Cardiac fibroblast (primary cell): Measurements from ENCODE around the gene PCDHGA1.

Experiments used
- DNase-seq, 2 donors: peaks; one replicate each; pipeline versions ENCODE4 v3.0.0 to v3.0.0-alpha.2; 2010; ENCODE audit warnings: low read depth in 2 of 2
- H3K4me3 ChIP-seq, 2 donors: replicated peaks in 1 of 2; 1 replicate in 1 of 2; 2 replicates in 1 of 2; pipeline ENCODE4 v1.5.1; 2011; ENCODE audit warnings: low read depth in 2 of 2, low read length in 2 of 2, mild to moderate bottlenecking in 2 of 2, moderate library complexity in 1 of 2
- TF ChIP-seq, protein P1 (sequence below): IDR thresholded peaks from one replicate; pipeline ENCODE4 v1.5.1; 2011; ENCODE audit warnings: low read depth, mild to moderate bottlenecking, low read length, inconsistent platforms

The PCDHGA1 gene

DNA sequence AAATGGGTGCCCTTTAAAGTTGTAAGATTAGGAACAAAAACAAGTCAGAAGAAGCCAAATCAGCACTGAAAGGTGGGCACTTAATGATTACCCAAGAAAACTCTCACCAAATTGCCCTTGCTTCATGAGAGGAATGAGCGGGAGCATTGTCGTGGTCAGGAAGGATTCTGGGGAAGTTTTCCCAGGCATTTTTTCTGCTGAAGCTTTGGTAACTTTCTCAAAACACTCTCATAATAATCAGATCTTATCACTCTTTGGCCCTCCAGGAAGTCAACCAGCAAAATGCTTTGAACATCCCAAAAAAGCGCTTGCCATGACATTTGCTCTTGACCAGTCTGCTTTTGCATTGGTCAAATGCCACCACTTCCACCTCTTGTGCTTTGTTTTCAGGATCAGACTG, 135.0 kb downstream of the PCDHGA1 start:
- H3K4me3 ChIP-seq = no peak overlapping the region
- TF ChIP-seq, protein P1, sequence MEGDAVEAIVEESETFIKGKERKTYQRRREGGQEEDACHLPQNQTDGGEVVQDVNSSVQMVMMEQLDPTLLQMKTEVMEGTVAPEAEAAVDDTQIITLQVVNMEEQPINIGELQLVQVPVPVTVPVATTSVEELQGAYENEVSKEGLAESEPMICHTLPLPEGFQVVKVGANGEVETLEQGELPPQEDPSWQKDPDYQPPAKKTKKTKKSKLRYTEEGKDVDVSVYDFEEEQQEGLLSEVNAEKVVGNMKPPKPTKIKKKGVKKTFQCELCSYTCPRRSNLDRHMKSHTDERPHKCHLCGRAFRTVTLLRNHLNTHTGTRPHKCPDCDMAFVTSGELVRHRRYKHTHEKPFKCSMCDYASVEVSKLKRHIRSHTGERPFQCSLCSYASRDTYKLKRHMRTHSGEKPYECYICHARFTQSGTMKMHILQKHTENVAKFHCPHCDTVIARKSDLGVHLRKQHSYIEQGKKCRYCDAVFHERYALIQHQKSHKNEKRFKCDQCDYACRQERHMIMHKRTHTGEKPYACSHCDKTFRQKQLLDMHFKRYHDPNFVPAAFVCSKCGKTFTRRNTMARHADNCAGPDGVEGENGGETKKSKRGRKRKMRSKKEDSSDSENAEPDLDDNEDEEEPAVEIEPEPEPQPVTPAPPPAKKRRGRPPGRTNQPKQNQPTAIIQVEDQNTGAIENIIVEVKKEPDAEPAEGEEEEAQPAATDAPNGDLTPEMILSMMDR = no peak
- DNase-seq = peak in 1 of 2 donors; percentile 35

DNA sequence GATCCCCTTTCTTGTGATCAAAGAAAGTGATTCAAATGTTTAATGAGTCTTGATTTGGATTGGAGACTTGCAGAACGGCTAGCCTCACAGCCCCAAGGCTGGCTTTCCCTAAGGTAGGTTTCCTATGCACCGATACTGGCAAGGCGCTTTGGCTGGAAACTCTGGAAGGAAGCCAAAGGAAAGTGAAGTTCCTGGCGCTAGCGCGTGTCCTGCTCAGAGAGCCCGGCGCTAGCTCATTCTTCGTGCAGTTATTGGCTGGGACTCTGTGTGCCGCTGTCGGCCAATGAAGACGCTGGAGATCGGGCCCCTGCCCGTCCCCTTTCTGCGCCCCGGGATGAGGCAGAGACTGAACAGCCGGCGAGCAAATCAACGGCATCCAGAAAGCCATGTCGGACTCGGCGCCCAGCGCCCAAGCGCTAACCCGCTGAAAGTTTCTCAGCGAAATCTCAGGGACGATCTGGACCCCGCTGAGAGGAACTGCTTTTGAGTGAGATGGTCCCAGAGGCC, 145.4 kb downstream of the PCDHGA1 start, which contains the start of gene PCDHGC3:
PCDHGC3 (plus strand) TSS at position 342 of the 507 bp plus-strand sequence; CDS start at position 493, 151 bp downstream.
- peak within 1 kb of the TSS; percentile 63 to 66 for H3K4me3 ChIP-seq
- TF ChIP-seq, protein P1 = peak; percentile 11
- DNase-seq = peak; percentile 95 to 98

DNA sequence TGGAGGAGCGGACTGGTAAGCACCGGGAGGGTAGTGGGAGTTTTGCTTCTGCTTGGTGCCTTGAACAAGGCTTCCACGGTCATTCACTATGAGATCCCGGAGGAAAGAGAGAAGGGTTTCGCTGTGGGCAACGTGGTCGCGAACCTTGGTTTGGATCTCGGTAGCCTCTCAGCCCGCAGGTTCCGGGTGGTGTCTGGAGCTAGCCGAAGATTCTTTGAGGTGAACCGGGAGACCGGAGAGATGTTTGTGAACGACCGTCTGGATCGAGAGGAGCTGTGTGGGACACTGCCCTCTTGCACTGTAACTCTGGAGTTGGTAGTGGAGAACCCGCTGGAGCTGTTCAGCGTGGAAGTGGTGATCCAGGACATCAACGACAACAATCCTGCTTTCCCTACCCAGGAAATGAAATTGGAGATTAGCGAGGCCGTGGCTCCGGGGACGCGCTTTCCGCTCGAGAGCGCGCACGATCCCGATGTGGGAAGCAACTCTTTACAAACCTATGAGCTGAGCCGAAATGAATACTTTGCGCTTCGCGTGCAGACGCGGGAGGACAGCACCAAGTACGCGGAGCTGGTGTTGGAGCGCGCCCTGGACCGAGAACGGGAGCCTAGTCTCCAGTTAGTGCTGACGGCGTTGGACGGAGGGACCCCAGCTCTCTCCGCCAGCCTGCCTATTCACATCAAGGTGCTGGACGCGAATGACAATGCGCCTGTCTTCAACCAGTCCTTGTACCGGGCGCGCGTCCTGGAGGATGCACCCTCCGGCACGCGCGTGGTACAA, 146.0 kb downstream of the PCDHGA1 start:
- DNase-seq = peak; percentile 81
- peak overlapping the region; percentile 63 to 66 for H3K4me3 ChIP-seq
- TF ChIP-seq, protein P1 = no peak

DNA sequence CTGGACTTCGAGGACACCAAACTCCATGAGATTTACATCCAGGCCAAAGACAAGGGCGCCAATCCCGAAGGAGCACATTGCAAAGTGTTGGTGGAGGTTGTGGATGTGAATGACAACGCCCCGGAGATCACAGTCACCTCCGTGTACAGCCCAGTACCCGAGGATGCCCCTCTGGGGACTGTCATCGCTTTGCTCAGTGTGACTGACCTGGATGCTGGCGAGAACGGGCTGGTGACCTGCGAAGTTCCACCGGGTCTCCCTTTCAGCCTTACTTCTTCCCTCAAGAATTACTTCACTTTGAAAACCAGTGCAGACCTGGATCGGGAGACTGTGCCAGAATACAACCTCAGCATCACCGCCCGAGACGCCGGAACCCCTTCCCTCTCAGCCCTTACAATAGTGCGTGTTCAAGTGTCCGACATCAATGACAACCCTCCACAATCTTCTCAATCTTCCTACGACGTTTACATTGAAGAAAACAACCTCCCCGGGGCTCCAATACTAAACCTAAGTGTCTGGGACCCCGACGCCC, 146.8 kb downstream of the PCDHGA1 start:
- H3K4me3 ChIP-seq = peak overlapping the region; percentile 63 to 66
- TF ChIP-seq, protein P1 = no peak
- DNase-seq = no peak

DNA sequence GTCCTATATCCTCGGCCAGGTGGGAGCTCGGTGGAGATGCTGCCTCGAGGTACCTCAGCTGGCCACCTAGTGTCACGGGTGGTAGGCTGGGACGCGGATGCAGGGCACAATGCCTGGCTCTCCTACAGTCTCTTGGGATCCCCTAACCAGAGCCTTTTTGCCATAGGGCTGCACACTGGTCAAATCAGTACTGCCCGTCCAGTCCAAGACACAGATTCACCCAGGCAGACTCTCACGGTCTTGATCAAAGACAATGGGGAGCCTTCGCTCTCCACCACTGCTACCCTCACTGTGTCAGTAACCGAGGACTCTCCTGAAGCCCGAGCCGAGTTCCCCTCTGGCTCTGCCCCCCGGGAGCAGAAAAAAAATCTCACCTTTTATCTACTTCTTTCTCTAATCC, 147.5 kb downstream of the PCDHGA1 start:
- TF ChIP-seq, protein P1 = no peak
- peak overlapping the region; percentile 63 to 66 for H3K4me3 ChIP-seq
- no peak for DNase-seq

DNA sequence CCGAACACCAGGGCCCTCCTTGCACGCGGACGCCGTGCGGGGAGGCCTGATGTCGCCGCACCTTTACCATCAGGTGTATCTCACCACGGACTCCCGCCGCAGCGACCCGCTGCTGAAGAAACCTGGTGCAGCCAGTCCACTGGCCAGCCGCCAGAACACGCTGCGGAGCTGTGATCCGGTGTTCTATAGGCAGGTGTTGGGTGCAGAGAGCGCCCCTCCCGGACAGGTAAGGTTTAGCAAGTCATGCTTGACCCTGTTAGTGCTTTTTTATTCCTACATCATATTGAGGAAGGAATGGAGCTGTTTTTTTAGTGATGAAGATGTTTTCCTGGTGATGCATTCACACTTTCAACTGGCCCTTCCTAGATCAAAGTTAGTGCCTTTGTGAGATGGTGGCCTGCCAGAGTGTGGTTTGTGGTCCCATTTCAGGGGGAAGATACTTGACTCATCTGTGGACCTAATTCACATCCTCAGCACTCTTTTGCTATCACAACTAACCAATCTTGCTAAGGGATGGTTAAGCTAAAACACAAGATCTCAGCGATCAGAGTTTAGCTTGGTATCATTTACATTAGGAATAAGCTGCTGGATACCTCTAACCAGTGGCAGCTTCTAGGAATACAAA, 148.1 kb downstream of the PCDHGA1 start:
- TF ChIP-seq, protein P1 = peak; percentile 23
- H3K4me3 ChIP-seq = peak overlapping the region; percentile 63 to 66
- no peak for DNase-seq
